NCI-H1436 treated with DMSO at 0.1 percent for 48 hours (cell line): ENCODE measurements around the gene PMIS2.
A peak's percentile ranks its signal among the peaks of the same experiment; 100 is the strongest.
"Not testable (repeated sequence)": the region's sequence is repeated elsewhere in the genome, so short reads cannot be mapped to it uniquely, and the experiment has no call there.

Source experiments
- DNase-seq: peaks from one replicate; lab custom pipeline; 2025; lab: John Stamatoyannopoulos, UW

The PMIS2 gene

DNA sequence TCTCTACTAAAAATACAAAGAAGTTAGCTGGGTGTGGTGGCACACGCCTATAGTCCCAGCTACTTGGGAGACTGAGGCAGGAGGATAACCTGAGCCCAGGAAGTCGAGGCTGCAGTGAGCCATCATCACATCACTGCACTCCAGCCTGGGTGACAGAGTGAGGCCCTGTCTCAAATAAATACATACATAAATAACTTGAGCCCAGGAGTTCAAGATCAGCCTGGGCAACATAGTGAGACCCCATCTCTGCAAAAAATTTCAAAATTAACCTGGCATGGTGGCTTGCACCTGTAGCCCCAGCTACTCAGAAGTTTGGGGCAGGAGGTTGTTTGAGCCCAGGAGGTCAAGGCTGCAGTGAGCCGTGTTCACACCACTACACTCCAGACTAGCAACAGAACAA, 9.1 kb downstream of the PMIS2 start:
- not testable (repeated sequence) for DNase-seq

- DNase-seq: no peak
These were observed 10.0 kb downstream of the PMIS2 start for GRCh38 chr19:35595928-35596327.

GRCh38 chr19:35596366-35596999, 10.5 kb downstream of the PMIS2 start:
- no peak for DNase-seq

- DNase-seq: no peak
These were observed 16.0 kb downstream of the PMIS2 start for GRCh38 chr19:35601971-35602370.

GRCh38 chr19:35604436-35604835, 18.5 kb downstream of the PMIS2 start:
- not testable (repeated sequence) for DNase-seq

- DNase-seq: not testable (repeated sequence)
These were observed 21.2 kb downstream of the PMIS2 start for GRCh38 chr19:35607170-35607569.

GRCh38 chr19:35607661-35608060, 21.7 kb downstream of the PMIS2 start:
- no peak for DNase-seq

GRCh38 chr19:35608251-35608650, 22.3 kb downstream of the PMIS2 start:
- DNase-seq: no peak

GRCh38 chr19:35609851-35610353, 23.9 kb downstream of the PMIS2 start:
- no peak for DNase-seq

GRCh38 chr19:35612224-35612558, 26.2 kb downstream of the PMIS2 start:
- no peak for DNase-seq

GRCh38 chr19:35612559-35613321, 26.8 kb downstream of the PMIS2 start, which contains the start of gene HAUS5:
HAUS5 (plus strand) TSS chr19:35612735; CDS start chr19:35612795, 60 bp downstream.
- DNase-seq: peak; percentile 73

DNA sequence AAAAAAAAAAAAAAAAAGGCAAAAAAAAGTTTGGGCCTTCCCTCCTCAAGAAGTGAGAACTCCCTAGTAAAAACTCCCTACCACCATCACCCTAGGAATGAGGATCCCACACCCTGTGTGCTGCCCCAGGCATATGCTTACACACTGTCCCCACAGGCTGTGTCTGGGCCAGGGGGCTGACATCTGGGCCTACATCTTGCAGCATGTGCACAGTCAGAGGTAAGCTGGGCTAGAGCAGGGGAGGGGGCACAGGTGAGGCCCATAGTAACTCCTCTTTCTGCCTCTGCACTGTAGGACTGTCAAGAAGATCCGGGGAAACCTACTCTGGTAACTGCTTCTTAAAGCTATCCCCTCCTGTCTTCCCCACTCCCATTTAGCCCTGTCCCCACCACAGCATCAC, 27.6 kb downstream of the PMIS2 start:
- no peak for DNase-seq

DNA sequence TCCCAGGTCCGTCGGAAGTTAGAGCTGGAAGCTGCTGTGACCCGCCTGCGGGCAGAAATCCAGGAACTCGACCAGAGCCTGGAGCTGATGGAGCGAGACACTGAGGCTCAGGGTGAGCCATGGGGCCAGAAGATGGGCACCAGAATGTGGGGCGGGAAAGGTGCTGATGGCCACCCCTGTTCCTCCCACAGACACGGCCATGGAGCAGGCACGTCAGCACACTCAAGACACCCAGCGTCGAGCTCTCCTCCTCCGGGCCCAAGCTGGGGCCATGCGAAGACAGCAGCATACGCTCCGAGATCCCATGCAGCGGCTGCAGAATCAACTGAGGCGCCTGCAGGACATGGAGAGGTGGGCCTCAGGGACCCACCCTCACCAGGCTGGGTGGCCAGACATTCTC, 29.1 kb downstream of the PMIS2 start:
- no peak for DNase-seq

- no peak for DNase-seq
These were observed 32.9 kb downstream of the PMIS2 start for GRCh38 chr19:35618857-35619256.

DNA sequence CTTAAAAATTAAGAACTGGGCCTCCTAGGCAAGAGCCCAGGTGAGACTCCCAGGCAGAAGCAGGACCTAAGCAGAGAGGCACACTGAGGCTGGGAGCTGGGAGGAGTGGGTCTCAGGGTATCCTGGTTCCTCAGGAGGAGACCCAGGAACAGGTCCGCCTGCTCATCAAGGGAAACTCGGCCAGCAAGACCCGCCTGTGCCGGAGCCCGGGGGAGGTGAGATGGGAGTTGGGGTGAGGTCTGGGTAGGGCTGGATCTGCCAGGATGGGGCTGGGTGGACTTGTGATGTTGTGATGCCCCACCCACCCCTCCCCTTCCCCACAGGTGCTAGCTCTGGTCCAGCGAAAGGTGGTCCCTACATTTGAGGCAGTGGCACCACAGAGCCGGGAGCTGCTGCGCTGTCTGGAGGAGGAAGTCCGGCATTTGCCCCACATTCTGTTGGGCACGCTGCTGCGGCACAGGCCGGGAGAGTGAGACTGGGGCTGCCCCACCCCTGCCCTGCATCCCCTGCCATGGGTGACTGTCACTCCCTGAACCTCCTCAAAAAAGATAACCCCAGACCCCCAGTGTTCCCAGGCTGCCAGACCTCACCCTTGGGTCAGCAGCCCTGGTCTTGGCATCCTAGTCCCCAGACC, 33.4 kb downstream of the PMIS2 start:
- no peak for DNase-seq

DNA sequence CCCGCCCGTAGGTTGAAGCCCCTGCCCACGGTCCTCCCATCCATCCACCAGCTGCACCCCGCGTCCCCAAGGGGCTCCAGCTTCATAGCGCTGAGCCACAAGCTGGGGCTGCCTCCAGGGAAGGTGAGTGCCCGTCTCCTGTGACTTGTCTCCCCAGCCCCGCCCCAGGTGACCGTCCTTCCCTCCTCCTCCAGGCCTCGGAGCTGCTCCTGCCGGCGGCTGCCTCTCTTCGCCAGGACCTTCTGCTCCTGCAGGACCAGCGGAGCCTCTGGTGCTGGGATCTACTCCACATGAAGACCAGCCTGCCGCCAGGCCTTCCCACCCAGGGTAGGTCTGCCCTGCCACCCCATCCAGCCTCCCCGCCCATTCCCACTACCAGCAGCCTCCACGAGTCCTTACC, 34.0 kb downstream of the PMIS2 start:
- no peak for DNase-seq

DNA sequence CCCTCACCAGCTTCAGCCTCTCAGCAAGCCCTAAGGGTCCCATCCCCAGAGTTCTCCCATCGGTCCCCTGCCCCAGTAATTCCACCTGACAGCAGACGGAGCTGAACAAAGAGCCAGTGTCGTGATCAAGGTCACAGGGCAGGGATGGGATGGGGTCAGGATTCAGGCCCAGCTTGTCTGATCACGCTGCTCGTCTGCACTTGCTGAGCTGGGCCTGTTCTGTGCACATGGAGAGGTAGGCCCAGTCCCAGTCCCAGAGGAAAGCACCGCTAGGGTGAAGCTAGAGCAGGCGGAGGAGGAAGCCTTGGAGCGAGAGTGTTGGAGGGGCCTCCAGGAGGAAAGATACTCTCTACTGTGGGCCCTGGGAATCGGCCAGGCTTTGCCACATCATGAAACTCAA, 35.7 kb downstream of the PMIS2 start:
- no peak for DNase-seq

DNA sequence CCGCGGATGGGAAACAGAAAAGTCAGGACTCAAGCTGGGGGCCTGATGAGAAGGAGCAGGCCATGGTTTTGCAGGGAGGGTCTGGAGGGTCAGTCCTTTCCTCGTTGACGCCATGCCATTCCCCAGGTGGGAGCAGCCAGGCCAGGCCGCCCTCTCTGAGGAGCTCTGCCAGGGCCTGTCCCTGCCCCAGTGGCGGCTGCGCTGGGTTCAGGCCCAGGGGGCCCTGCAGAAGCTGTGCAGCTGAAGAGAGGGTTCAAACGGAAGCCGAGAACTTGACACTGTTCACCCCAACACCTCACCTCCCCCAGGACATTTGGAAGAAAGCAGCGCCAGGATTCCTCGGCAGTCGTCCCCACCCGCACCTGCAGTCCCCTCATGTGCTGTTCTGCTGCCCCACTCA, 36.8 kb downstream of the PMIS2 start:
- DNase-seq: no peak

DNA sequence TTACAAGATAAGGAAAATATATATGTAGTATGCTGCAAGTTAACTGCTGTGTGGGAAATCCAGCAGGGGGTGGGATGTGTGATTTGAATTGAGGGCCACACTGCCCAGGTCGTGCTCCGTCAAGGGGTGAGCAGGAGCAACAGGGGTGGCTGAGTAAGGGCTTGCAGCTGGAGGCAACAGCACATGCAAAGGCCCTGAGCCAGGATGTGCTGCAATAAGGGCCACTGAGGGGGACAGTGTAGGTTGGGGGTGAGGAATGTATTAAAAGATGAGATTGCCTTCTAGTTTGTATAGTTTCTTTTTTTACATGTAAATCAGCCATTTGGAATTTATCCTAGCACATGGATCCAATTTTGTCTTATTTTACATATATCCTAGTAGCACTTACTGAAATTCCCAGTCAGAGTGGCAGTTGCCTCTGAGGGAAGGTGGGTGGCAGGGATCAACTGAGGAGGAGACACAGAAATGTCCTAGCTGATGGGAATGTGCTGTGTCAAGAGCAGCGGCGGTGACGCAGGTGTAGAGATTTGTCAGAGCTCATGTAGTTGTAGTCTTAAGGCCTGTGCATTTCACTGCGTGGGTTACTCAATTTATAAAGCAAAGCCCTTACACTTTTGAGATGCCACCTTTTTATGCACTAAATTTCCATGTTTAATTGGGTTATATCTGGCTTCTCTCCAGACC, 37.5 kb downstream of the PMIS2 start:
- DNase-seq: no peak

DNA sequence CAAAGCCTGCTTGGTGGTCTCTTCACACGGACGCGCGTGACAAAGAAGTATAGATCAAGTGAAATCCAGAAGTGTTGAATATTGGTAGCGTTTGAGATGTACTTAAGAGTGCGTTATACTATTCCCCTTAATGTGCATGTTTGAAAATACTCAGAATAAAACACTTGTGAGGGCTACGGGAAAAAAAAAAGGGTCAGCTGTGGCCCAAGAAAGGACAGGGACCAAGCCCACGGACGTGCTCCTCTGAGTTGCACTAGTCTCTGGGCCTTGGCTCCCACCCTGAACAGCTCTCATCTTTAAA, 42.2 kb downstream of the PMIS2 start:
- no peak for DNase-seq

- peak; percentile 84 for DNase-seq
These were observed 42.8 kb downstream of the PMIS2 start, which contains the start of gene RBM42 for GRCh38 chr19:35628565-35629331. RBM42 (plus strand) TSS chr19:35629036; CDS start chr19:35629154, 118 bp downstream.

DNA sequence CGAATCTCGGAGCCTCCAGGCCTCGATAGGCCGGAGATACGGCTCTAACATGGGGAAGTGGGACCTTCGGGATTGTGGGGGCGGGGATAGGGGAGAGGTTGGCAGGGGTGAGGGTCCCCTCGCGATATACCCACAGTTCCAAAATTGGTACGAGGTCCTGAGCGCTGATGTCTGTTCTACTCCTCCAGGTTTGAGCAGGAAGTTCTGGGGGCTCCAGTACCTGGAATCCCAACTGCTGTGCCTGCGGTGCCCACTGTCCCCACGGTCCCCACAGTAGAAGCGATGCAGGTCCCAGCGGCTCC, 43.3 kb downstream of the PMIS2 start:
- DNase-seq: no peak
